Progenitor cell of endocrine pancreas (in vitro differentiated cells): ENCODE results near the gene BRINP3. TPM values are rescaled to one million over a fixed set of nuclear protein-coding genes. Genes with fewer than 3 reads are reported as not detected.

Source experiments
- DNase-seq: peaks from one replicate; pipeline ENCODE4 v3.0.0; 2021; ENCODE audit warnings: low spot score; ENCODE audit not compliant: unreplicated experiment
- H3K27ac Mint-ChIP-seq: 2 replicates; pipeline ENCODE4 v1.8.0; 2021; ENCODE audit warnings: mild to moderate bottlenecking, moderate library complexity, mixed read lengths
- H3K27me3 Mint-ChIP-seq: 2 replicates; pipeline ENCODE4 v1.8.0; 2021; ENCODE audit warnings: mixed read lengths
- H3K36me3 Mint-ChIP-seq: 2 replicates; pipeline ENCODE4 v1.8.0; 2022; ENCODE audit warnings: mixed read lengths; ENCODE audit not compliant: insufficient read depth
- H3K4me1 Mint-ChIP-seq: 2 replicates; pipeline ENCODE4 v1.8.0; 2021; ENCODE audit warnings: low read depth, mixed read lengths
- H3K4me3 Mint-ChIP-seq: 2 replicates; pipeline ENCODE4 v1.8.0; 2021; ENCODE audit warnings: low read depth, mild to moderate bottlenecking, moderate library complexity, mixed read lengths
- H3K9me3 Mint-ChIP-seq: 2 replicates; pipeline ENCODE4 v1.8.0; 2021; ENCODE audit warnings: low read depth, mixed read lengths
- total RNA-seq: library from RNA; stranded (reverse); gene quantifications from 2 replicates; pipeline ENCODE4 v1.2.1, GENCODE V29; 2021
- TF ChIP-seq, protein P1 (sequence below): fragments of 200-600 bp; sonication (generic); IDR thresholded peaks from one replicate; pipeline ENCODE4 v1.5.0; 2021; ENCODE audit warnings: antibody characterized with exemption, mild to moderate bottlenecking; ENCODE audit not compliant: unreplicated experiment

The BRINP3 gene
- total RNA-seq, 1 donor from 2014 or later = not detected

DNA sequence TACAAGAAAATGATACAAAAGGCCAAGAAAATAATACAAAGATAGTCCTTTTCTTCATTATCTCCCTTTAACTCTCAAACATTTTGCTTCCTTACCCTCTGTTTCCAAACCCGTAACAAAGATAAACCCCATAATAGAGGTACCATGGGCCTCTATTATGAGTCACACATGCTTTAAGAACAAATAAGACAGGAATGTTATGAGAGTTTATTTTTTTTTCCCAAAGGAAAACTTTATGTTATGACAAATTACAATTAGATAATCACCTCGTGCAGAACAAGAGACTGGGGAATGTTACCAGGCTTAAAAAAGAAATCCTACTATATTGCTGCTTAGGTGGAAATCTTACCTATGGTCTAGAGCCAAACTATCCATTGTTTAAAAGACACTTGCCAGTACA is 272.0 kb downstream of the BRINP3 start:
- DNase-seq = no peak
- no peak overlapping the region for H3K4me3 Mint-ChIP-seq
- no peak overlapping the region for H3K27ac Mint-ChIP-seq
- no peaks in the 10 kb centered on the region for H3K27me3 Mint-ChIP-seq
- H3K36me3 Mint-ChIP-seq = peaks cover 2% of the 10 kb centered on the region
- TF ChIP-seq, protein P1, sequence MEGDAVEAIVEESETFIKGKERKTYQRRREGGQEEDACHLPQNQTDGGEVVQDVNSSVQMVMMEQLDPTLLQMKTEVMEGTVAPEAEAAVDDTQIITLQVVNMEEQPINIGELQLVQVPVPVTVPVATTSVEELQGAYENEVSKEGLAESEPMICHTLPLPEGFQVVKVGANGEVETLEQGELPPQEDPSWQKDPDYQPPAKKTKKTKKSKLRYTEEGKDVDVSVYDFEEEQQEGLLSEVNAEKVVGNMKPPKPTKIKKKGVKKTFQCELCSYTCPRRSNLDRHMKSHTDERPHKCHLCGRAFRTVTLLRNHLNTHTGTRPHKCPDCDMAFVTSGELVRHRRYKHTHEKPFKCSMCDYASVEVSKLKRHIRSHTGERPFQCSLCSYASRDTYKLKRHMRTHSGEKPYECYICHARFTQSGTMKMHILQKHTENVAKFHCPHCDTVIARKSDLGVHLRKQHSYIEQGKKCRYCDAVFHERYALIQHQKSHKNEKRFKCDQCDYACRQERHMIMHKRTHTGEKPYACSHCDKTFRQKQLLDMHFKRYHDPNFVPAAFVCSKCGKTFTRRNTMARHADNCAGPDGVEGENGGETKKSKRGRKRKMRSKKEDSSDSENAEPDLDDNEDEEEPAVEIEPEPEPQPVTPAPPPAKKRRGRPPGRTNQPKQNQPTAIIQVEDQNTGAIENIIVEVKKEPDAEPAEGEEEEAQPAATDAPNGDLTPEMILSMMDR = no peak
- peaks cover 15% of the 10 kb centered on the region for H3K9me3 Mint-ChIP-seq
- H3K4me1 Mint-ChIP-seq = no peaks in the 10 kb centered on the region

- no peak for DNase-seq
- peaks cover 11% of the 10 kb centered on the region for H3K4me1 Mint-ChIP-seq
- no peak overlapping the region for H3K4me3 Mint-ChIP-seq
- TF ChIP-seq, protein P1 = no peak
- H3K27me3 Mint-ChIP-seq = no peaks in the 10 kb centered on the region
- H3K36me3 Mint-ChIP-seq = no peaks in the 10 kb centered on the region
- H3K9me3 Mint-ChIP-seq = peaks cover 5% of the 10 kb centered on the region
- no peak overlapping the region for H3K27ac Mint-ChIP-seq
These were observed 281.6 kb downstream of the BRINP3 start for GRCh38 chr1:190196020-190196419.

GRCh38 chr1:190193508-190194115 is 284.1 kb downstream of the BRINP3 start:
- H3K9me3 Mint-ChIP-seq = no peaks in the 10 kb centered on the region
- H3K27me3 Mint-ChIP-seq = no peaks in the 10 kb centered on the region
- H3K4me1 Mint-ChIP-seq = peaks cover 11% of the 10 kb centered on the region
- H3K4me3 Mint-ChIP-seq = no peak overlapping the region
- no peak overlapping the region for H3K27ac Mint-ChIP-seq
- TF ChIP-seq, protein P1 = no peak
- no peak for DNase-seq
- no peaks in the 10 kb centered on the region for H3K36me3 Mint-ChIP-seq

DNA sequence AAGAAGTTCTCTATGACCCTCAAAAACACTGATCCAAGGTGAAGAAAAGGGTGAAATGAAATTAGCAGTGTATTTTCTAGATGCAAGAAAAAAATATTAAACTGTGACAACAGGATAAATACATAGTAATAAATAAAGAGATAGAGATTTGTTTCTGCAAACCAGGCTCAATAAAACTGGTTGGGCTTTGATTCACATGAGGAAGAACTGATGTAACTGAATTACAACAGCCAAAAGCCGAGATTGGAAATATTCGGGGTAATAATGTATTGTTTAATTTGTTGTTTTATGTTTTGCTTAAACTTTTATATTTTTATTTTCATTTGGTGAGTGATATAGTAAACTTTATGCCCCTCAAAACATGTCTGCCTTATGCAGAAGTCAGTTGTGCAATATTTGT is 285.0 kb downstream of the BRINP3 start:
- peaks cover 11% of the 10 kb centered on the region for H3K4me1 Mint-ChIP-seq
- H3K27me3 Mint-ChIP-seq = no peaks in the 10 kb centered on the region
- TF ChIP-seq, protein P1 = no peak
- no peaks in the 10 kb centered on the region for H3K9me3 Mint-ChIP-seq
- H3K36me3 Mint-ChIP-seq = no peaks in the 10 kb centered on the region
- no peak for DNase-seq
- H3K4me3 Mint-ChIP-seq = no peak overlapping the region
- H3K27ac Mint-ChIP-seq = no peak overlapping the region

- Mint-ChIP-seq H3K4me3 (no peak overlapping the region), H3K27ac (no peak overlapping the region), H3K27me3 (no peaks in the 10 kb centered on the region), H3K4me1 (peaks cover 16% of the 10 kb centered on the region), H3K36me3 (no peaks in the 10 kb centered on the region), H3K9me3 (no peaks in the 10 kb centered on the region)
- TF ChIP-seq, protein P1 = no peak
- DNase-seq = no peak
These were observed 294.1 kb downstream of the BRINP3 start for GRCh38 chr1:190183588-190183987.
